A549 (cell line): ENCODE measurements around the gene PBX1. TPM values are rescaled to one million over a fixed set of nuclear protein-coding genes. Genes with fewer than 3 reads are reported as not detected.
A peak's percentile ranks its signal among the peaks of the same experiment; 100 is the strongest.

Source experiments
- ATAC-seq, 2 experiments: fragments of 200-7000 bp in 1 of 2; fragments of >200 bp in 1 of 2; cut with Nextera tagmentation in 1 of 2; cut with Tn5 transposase in 1 of 2; 3 replicates each; pipeline versions ENCODE4 v1.8.0 to v1.9.1; 2018 to 2020; ENCODE audit warnings: mild to moderate bottlenecking in 1 of 2, moderate library complexity in 1 of 2
- CTCF ChIA-PET: fragments of 300-600 bp; sonication (Branson Sonifier 250); formaldehyde crosslinking; extraction: SDS; loops from one replicate; lab custom pipeline; 2021; ENCODE audit warnings: antibody characterized with exemption, inconsistent platforms; lab: Yijun Ruan, JAX
- POLR2A ChIA-PET: fragments of 350-600 bp; formaldehyde crosslinking; extraction: SDS; loops from one replicate; lab custom pipeline; 2021; ENCODE audit warnings: antibody characterized with exemption, inconsistent platforms; lab: Yijun Ruan, JAX
- DNase-seq, 2 experiments: peaks; one replicate each; pipeline versions ENCODE4 v3.0.0 to v3.0.0-alpha.2; 2011 to 2016; ENCODE audit warnings: low read depth in 1 of 2, low spot score in 1 of 2
- FAIRE-seq: peaks from 2 replicates; lab custom pipeline; 2011; peaks lifted over from hg19 to GRCh38; lab: Jason Lieb, UNC
- H3K27ac ChIP-seq, 2 experiments: fragments of >200 bp; sonication (Bioruptor Twin); formaldehyde crosslinking; 3 replicates each; pipeline ENCODE4 v1.5.1; 2016 to 2017
- H3K4me1 ChIP-seq: fragments of >200 bp; sonication (Bioruptor Twin); formaldehyde crosslinking; 3 replicates; pipeline ENCODE4 v1.6.1; 2016
- H3K4me2 ChIP-seq: fragments of >200 bp; sonication (Bioruptor Twin); formaldehyde crosslinking; 3 replicates; pipeline ENCODE4 v1.6.1; 2016
- H3K4me3 ChIP-seq: fragments of >200 bp; sonication (Bioruptor Twin); formaldehyde crosslinking; 3 replicates; pipeline ENCODE4 v1.5.1; 2016
- H3K9me3 ChIP-seq: fragments of >200 bp; sonication (Bioruptor Twin); formaldehyde crosslinking; 3 replicates; pipeline ENCODE4 v1.6.1; 2016
- BHLHE40 ChIP-seq: IDR thresholded peaks from 2 replicates; pipeline ENCODE4 v1.6.1; 2012; ENCODE audit warnings: low read depth, low read length, inconsistent platforms
- CEBPB ChIP-seq, 2 experiments: fragments of >200 bp in 1 of 2; sonication (Bioruptor Twin) in 1 of 2; formaldehyde crosslinking in 1 of 2; IDR thresholded peaks; 2 replicates each; pipeline ENCODE4 v1.6.1; 2012 to 2016
- CHD4 ChIP-seq: fragments of 200-600 bp; sonication (generic); IDR thresholded peaks from 2 replicates; pipeline ENCODE4 v1.6.1; 2016; ENCODE audit warnings: antibody characterized with exemption, mild to moderate bottlenecking, borderline replicate concordance
- EP300 ChIP-seq, 2 experiments: fragments of >200 bp; sonication (Bioruptor Twin); formaldehyde crosslinking; IDR thresholded peaks; 2 replicates in 1 of 2; 3 replicates in 1 of 2; pipeline ENCODE4 v1.6.1; 2016 to 2017
- ESRRA ChIP-seq: fragments of 150-350 bp; IDR thresholded peaks from 2 replicates; pipeline ENCODE4 v1.6.1; 2014; ENCODE audit warnings: mild to moderate bottlenecking, low read length, borderline replicate concordance
- FOSB ChIP-seq: fragments of 250-450 bp; sonication (Bioruptor Pico); IDR thresholded peaks from 2 replicates; pipeline ENCODE4 v1.5.0; 2020; ENCODE audit warnings: mild to moderate bottlenecking, moderate library complexity
- FOSL2 ChIP-seq, 2 experiments: fragments of 450-650 bp in 1 of 2; fragments of >200 bp in 1 of 2; sonication (Bioruptor Twin) in 1 of 2; formaldehyde crosslinking; IDR thresholded peaks; 2 replicates each; pipeline versions ENCODE4 v1.5.0 to v1.6.1; 2016 to 2020; ENCODE audit warnings: mild to moderate bottlenecking in 1 of 2, moderate library complexity in 1 of 2
- FOXS1 ChIP-seq: fragments of 250-450 bp; sonication (Bioruptor Pico); IDR thresholded peaks from 2 replicates; pipeline ENCODE4 v1.5.0; 2020; ENCODE audit warnings: mild to moderate bottlenecking, moderate library complexity
- GATA3 ChIP-seq: IDR thresholded peaks from 2 replicates; pipeline ENCODE4 v1.6.1; 2012; ENCODE audit warnings: borderline replicate concordance
- HEYL ChIP-seq: fragments of 250-450 bp; sonication (Bioruptor Pico); IDR thresholded peaks from 2 replicates; pipeline ENCODE4 v1.8.0; 2021; ENCODE audit warnings: mild to moderate bottlenecking, moderate library complexity
- JUN ChIP-seq, 2 experiments: fragments of >200 bp; sonication (Bioruptor Twin); formaldehyde crosslinking; IDR thresholded peaks; 2 replicates in 1 of 2; 3 replicates in 1 of 2; pipeline ENCODE4 v1.6.1; 2016 to 2017
- JUNB ChIP-seq: fragments of >200 bp; sonication (Bioruptor Twin); formaldehyde crosslinking; IDR thresholded peaks from 2 replicates; pipeline ENCODE4 v1.6.1; 2016
- KDM1A ChIP-seq: fragments of 200-600 bp; sonication (generic); IDR thresholded peaks from 2 replicates; pipeline ENCODE4 v1.6.1; 2016; ENCODE audit warnings: low read depth, mild to moderate bottlenecking
- MAFK ChIP-seq: fragments of 450-650 bp; IDR thresholded peaks from 2 replicates; pipeline ENCODE4 v1.6.1; 2014; ENCODE audit not compliant: partially characterized antibody
- NPAS2 ChIP-seq: fragments of 250-450 bp; sonication (Bioruptor Pico); IDR thresholded peaks from 2 replicates; pipeline ENCODE4 v1.8.0; 2022; ENCODE audit warnings: mild to moderate bottlenecking, moderate library complexity, borderline replicate concordance
- NR3C1 ChIP-seq: fragments of >200 bp; sonication (Bioruptor Twin); formaldehyde crosslinking; IDR thresholded peaks from 3 replicates; pipeline ENCODE4 v1.6.1; 2017
- PBX3 ChIP-seq: IDR thresholded peaks from 2 replicates; pipeline ENCODE4 v1.6.1; 2012
- RAD21 ChIP-seq, 2 experiments: fragments of >200 bp in 1 of 2; sonication (Bioruptor Twin) in 1 of 2; formaldehyde crosslinking in 1 of 2; IDR thresholded peaks in 1 of 2; conservative IDR thresholded peaks in 1 of 2; 2 replicates in 1 of 2; 3 replicates in 1 of 2; pipeline ENCODE4 v1.6.1; 2012 to 2018; ENCODE audit warnings: inconsistent platforms in 1 of 2
- REST ChIP-seq: fragments of 200-600 bp; sonication (generic); IDR thresholded peaks from 2 replicates; pipeline ENCODE4 v1.6.1; 2016; ENCODE audit warnings: antibody characterized with exemption, mild to moderate bottlenecking, moderate library complexity
- TFCP2L1 ChIP-seq: fragments of 250-450 bp; sonication (Bioruptor Pico); IDR thresholded peaks from 2 replicates; pipeline ENCODE4 v1.5.0; 2021; ENCODE audit warnings: mild to moderate bottlenecking
- ZNF302 ChIP-seq: fragments of 250-450 bp; sonication (Bioruptor Pico); IDR thresholded peaks from 2 replicates; pipeline ENCODE4 v1.9.0; 2021; ENCODE audit warnings: inconsistent platforms, mild to moderate bottlenecking, moderate library complexity
- WGBS: methylation state at CpG from one replicate; pipeline ENCODE4 v1.1.6; 2017; ENCODE audit errors: missing lambda C conversion rate; 5-methylcytosine and 5-hydroxymethylcytosine counted together
- polyA plus RNA-seq, 4 experiments: library from polyadenylated mRNA; depleted of rRNA in 3 of 4; stranded (reverse); fragments of >200 nt; fragmentation: RNase III in 1 of 4; extraction: RNeasy Plus Mini Kit Qiagen cat#74134 plus additional on column Dnase treatment in 1 of 4; gene quantifications; 2 replicates in 3 of 4; 3 replicates in 1 of 4; pipeline ENCODE4 v1.2.3, GENCODE V29; 2011 to 2017
- TF ChIP-seq, protein P1 (sequence below): IDR thresholded peaks from 2 replicates; pipeline ENCODE4 v1.6.1; 2012

PBX1 gene
- polyA plus RNA-seq, 2 of the 4 experiments (the other 2 are of a cell fraction): 47.8 to 61.5 TPM

- TF ChIP-seq REST: no peak
- TF ChIP-seq JUNB: no peak
- no peak for TF ChIP-seq CHD4
- no peak for TF ChIP-seq ESRRA
- no peak for TF ChIP-seq PBX3
- no peak for TF ChIP-seq NR3C1
- no peak for TF ChIP-seq CEBPB (IDR thresholded peaks at IDR 0.05)
- no peak for TF ChIP-seq FOSL2 (IDR thresholded peaks at IDR 0.05)
- TF ChIP-seq FOSL2 (CRISPR knock-in tag; IDR thresholded peaks at IDR 0.05): no peak
- no peak for TF ChIP-seq FOSB (CRISPR knock-in tag)
- no peak for TF ChIP-seq JUN (IDR thresholded peaks at IDR 0.05)
- TF ChIP-seq TFCP2L1: no peak
- no peak for TF ChIP-seq HEYL
- no peak for TF ChIP-seq NPAS2 (CRISPR knock-in tag)
Measured at GRCh38 chr1:164647211-164647610, 88.2 kb downstream of the PBX1 start (continued).

- Histone ChIP-seq H3K4me3 (no peak overlapping the region), H3K4me2 (peak overlapping the region; percentile 54), H3K27ac (peak overlapping the region; percentile 72 to 85), H3K4me1 (peaks cover 100% of the 10 kb centered on the region), H3K9me3 (no peaks in the 10 kb centered on the region)
- DNase-seq (peak in 1 of 2 experiments; percentile 60), FAIRE-seq (no peak), ATAC-seq (peak in 1 of 2 experiments; percentile 56; a peak in 3 of 6 replicates)
- POLR2A ChIA-PET: no interaction called here
- CTCF ChIA-PET: interaction anchor here (0.6 to 1.0 kb wide), 2 partner anchors 25 to 616 kb away, joined by 3 read pairs; no protein-coding TSS in a partner anchor
- peak in 1 of 2 experiments; percentile 66; a peak in 2 of 5 replicates for TF ChIP-seq JUN (IDR thresholded peaks at IDR 0.05)
- no peak for TF ChIP-seq BHLHE40
- TF ChIP-seq GATA3: peak; percentile 54; the same call in 1 of the 2 replicates
- TF ChIP-seq KDM1A: no peak
- 0 out of 5 replicates have a peak, but pooled peaks of 1 of the 2 experiments have one; percentile 19 for TF ChIP-seq RAD21 (conservative IDR thresholded peaks at IDR 0.05 in 1 of 2, IDR thresholded peaks at IDR 0.05 in 1 of 2)
- peak; percentile 64 to 79; a peak in 3 of 5 replicates for TF ChIP-seq EP300 (IDR thresholded peaks at IDR 0.05)
- no peak for TF ChIP-seq FOSL2 (IDR thresholded peaks at IDR 0.05)
- TF ChIP-seq FOSL2 (CRISPR knock-in tag; IDR thresholded peaks at IDR 0.05): peak; percentile 5; the same call in 1 of the 2 replicates
- TF ChIP-seq FOXS1: no peak
- TF ChIP-seq, protein P1, sequence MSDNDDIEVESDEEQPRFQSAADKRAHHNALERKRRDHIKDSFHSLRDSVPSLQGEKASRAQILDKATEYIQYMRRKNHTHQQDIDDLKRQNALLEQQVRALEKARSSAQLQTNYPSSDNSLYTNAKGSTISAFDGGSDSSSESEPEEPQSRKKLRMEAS: no peak
- TF ChIP-seq JUNB: peak; percentile 35; the same call in 1 of the 2 replicates
- peak; percentile 38 to 68; a peak in 3 of 4 replicates for TF ChIP-seq CEBPB (IDR thresholded peaks at IDR 0.05)
- WGBS: 35% methylated on average over 2 of the region's 2 CpGs
Measured at GRCh38 chr1:164648636-164649035, 89.7 kb downstream of the PBX1 start.

DNA sequence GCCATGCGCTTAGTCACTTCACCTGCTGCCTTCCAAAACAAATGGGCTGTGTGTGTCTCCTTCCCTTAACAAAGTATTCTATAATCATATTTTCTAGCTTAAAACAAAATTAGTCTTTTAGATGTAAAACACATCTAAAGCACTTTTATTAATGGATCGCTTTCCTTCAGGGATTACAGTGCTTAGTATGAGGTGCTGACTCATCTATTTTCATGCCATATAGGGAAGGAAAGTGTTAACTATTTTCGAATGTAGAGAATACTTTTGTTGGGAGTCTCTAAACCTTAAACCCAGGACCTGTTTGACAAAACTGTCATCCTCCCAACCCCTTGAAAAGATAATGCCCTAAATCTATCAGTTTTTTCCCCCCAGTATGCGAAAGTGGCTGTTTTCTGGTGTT lies 90.2 kb downstream of the PBX1 start:
- FAIRE-seq (no peak), ATAC-seq (no peak), DNase-seq (no peak)
- Histone ChIP-seq H3K4me2 (peak overlapping the region; percentile 54), H3K4me1 (peaks cover 100% of the 10 kb centered on the region), H3K9me3 (no peaks in the 10 kb centered on the region), H3K27ac (peak overlapping the region; percentile 72 to 85), H3K4me3 (no peak overlapping the region)
- peak; percentile 95 for TF ChIP-seq MAFK
- no peak for TF ChIP-seq ZNF302 (CRISPR knock-in tag)
- WGBS: 74% methylated on average over 4 of the region's 4 CpGs
- CTCF ChIA-PET: interaction anchor here (1.0 kb wide), 1 partner anchor 25 kb away, joined by 3 read pairs; no protein-coding TSS in a partner anchor
- POLR2A ChIA-PET: no interaction called here
